ENCODE results near the gene HTR1B. TPM values are rescaled to one million over a fixed set of nuclear protein-coding genes. Genes with fewer than 3 reads are reported as not detected.

HTR1B gene
- total and polyA plus RNA-seq, 9 of the 15 experiments (the other 6 are each of a cell fraction or from before 2014, with no cell fraction given): not detected

DNA sequence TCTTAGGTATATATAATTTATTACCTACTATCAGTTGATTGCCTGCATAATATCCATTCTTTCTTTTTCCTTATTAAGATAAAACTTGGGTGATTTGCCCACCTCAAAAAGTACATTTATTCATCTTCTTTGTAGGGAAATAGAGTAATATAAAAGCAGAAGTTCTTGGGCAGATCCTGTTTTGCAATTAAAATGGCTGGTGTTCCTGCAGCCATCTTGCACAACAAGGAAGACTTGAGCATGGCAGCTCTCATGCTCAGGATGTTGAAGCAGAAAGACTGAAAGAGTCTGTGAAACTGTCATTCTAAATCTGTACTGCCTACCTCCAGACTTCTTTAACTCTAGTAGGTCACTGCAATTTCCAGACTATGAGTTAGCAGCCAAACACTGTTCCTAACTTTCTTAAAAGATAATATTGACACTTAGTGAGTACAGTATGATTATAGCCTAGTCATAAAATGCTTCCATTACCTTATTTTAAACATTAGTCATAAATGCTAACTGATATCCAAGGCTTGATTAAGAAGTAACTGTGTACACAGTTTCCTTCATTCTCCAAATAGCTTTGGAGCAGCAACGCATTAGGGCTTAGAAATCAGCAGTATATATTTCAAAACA lies 24.6 kb upstream of the HTR1B start:
- no TSS peak for BruUV-seq (replicated peaks)
- no peak overlapping the region for H3K4me2 ChIP-seq (ENCODE audit: insufficient read depth, low read length)
- in situ Hi-C loops (cut with MboI) (no loop called here), intact Hi-C loops (cut with micrococcal nuclease) (no loop called here)
- H3K9ac ChIP-seq (ENCODE audit: insufficient read depth in 1 of 2, low read depth in 2 of 2, low read length in 2 of 2): no peak overlapping the region
- FAIRE-seq (no peak), ATAC-seq (no peak), DNase-seq (ENCODE audit: extremely low read depth in 1 of 4, low spot score in 3 of 4) (no peak)
- ChIA-PET POLR2A (no interaction called here), CTCF (ENCODE audit: low intra/inter-chr PET ratio) (no interaction called here)
- no peaks in the 10 kb centered on the region for H3K36me3 ChIP-seq (ENCODE audit: control insufficient read depth, insufficient read depth, low read length)
- no peaks in the 10 kb centered on the region for H3K4me1 ChIP-seq (replicated peaks in 1 of 2; ENCODE audit: control insufficient read depth in 2 of 2, insufficient read depth in 2 of 2, low read length in 2 of 2)
- no peaks in the 10 kb centered on the region for H3K9me1 ChIP-seq (ENCODE audit: control insufficient read depth, insufficient read depth, low read length)
- H3K27ac ChIP-seq (ENCODE audit: extremely low read depth, low read depth, low read length): no peak overlapping the region
- H3K4me3 ChIP-seq: no peak overlapping the region
- H4K20me1 ChIP-seq (replicated peaks; ENCODE audit: control insufficient read depth, insufficient read depth, low read length): no peaks in the 10 kb centered on the region
- H3K27me3 ChIP-seq (ENCODE audit: control insufficient read depth in 2 of 2, insufficient read depth in 2 of 2, low read length in 2 of 2): no peaks in the 10 kb centered on the region
- H3K79me2 ChIP-seq (ENCODE audit: control insufficient read depth, insufficient read depth, low read length): no peaks in the 10 kb centered on the region
- H2AFZ ChIP-seq (ENCODE audit: low read depth, low read length): no peak overlapping the region
- WGBS (ENCODE audit: insufficient coverage, low coverage, missing lambda C conversion rate): 0% methylated on average over 1 of the region's 1 CpG
- H3K9me3 ChIP-seq (replicated peaks; ENCODE audit: control insufficient read depth, insufficient read depth, low read depth, low read length): no peaks in the 10 kb centered on the region; the same call in 1 of the 2 replicates
- TF ChIP-seq ZBTB1 (CRISPR knock-in tag; IDR thresholded peaks at IDR 0.05; ENCODE audit: borderline replicate concordance, low read depth) (no peak), CBX3 (IDR thresholded peaks at IDR 0.05; ENCODE audit: borderline replicate concordance in 1 of 2, low read length in 2 of 2) (no peak), KAT7 (CRISPR knock-in tag; IDR thresholded peaks at IDR 0.05; ENCODE audit: borderline replicate concordance) (no peak), TAF9B (IDR thresholded peaks at IDR 0.05; ENCODE audit: partially characterized antibody) (no peak), PHB2 (IDR thresholded peaks at IDR 0.05; ENCODE audit: low read depth) (no peak), PRMT5 (CRISPR knock-in tag; IDR thresholded peaks at IDR 0.05) (no peak), CBFA2T2 (conservative IDR thresholded peaks at IDR 0.05) (no peak), SRSF9 (IDR thresholded peaks at IDR 0.05; ENCODE audit: borderline replicate concordance, low read depth, low read length) (no peak)
- TF ChIP-seq, protein P1, sequence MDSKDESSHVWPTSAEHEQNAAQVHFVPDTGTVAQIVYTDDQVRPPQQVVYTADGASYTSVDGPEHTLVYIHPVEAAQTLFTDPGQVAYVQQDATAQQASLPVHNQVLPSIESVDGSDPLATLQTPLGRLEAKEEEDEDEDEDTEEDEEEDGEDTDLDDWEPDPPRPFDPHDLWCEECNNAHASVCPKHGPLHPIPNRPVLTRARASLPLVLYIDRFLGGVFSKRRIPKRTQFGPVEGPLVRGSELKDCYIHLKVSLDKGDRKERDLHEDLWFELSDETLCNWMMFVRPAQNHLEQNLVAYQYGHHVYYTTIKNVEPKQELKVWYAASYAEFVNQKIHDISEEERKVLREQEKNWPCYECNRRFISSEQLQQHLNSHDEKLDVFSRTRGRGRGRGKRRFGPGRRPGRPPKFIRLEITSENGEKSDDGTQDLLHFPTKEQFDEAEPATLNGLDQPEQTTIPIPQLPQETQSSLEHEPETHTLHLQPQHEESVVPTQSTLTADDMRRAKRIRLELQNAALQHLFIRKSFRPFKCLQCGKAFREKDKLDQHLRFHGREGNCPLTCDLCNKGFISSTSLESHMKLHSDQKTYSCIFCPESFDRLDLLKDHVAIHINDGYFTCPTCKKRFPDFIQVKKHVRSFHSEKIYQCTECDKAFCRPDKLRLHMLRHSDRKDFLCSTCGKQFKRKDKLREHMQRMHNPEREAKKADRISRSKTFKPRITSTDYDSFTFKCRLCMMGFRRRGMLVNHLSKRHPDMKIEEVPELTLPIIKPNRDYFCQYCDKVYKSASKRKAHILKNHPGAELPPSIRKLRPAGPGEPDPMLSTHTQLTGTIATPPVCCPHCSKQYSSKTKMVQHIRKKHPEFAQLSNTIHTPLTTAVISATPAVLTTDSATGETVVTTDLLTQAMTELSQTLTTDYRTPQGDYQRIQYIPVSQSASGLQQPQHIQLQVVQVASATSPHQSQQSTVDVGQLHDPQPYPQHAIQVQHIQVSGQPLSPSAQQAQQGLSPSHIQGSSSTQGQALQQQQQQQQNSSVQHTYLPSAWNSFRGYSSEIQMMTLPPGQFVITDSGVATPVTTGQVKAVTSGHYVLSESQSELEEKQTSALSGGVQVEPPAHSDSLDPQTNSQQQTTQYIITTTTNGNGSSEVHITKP (IDR thresholded peaks at IDR 0.05; ENCODE audit: partially characterized antibody): no peak
- TF ChIP-seq, protein P2, sequence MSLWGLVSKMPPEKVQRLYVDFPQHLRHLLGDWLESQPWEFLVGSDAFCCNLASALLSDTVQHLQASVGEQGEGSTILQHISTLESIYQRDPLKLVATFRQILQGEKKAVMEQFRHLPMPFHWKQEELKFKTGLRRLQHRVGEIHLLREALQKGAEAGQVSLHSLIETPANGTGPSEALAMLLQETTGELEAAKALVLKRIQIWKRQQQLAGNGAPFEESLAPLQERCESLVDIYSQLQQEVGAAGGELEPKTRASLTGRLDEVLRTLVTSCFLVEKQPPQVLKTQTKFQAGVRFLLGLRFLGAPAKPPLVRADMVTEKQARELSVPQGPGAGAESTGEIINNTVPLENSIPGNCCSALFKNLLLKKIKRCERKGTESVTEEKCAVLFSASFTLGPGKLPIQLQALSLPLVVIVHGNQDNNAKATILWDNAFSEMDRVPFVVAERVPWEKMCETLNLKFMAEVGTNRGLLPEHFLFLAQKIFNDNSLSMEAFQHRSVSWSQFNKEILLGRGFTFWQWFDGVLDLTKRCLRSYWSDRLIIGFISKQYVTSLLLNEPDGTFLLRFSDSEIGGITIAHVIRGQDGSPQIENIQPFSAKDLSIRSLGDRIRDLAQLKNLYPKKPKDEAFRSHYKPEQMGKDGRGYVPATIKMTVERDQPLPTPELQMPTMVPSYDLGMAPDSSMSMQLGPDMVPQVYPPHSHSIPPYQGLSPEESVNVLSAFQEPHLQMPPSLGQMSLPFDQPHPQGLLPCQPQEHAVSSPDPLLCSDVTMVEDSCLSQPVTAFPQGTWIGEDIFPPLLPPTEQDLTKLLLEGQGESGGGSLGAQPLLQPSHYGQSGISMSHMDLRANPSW (CRISPR knock-in tag; IDR thresholded peaks at IDR 0.05): no peak
- TF ChIP-seq, protein P3, sequence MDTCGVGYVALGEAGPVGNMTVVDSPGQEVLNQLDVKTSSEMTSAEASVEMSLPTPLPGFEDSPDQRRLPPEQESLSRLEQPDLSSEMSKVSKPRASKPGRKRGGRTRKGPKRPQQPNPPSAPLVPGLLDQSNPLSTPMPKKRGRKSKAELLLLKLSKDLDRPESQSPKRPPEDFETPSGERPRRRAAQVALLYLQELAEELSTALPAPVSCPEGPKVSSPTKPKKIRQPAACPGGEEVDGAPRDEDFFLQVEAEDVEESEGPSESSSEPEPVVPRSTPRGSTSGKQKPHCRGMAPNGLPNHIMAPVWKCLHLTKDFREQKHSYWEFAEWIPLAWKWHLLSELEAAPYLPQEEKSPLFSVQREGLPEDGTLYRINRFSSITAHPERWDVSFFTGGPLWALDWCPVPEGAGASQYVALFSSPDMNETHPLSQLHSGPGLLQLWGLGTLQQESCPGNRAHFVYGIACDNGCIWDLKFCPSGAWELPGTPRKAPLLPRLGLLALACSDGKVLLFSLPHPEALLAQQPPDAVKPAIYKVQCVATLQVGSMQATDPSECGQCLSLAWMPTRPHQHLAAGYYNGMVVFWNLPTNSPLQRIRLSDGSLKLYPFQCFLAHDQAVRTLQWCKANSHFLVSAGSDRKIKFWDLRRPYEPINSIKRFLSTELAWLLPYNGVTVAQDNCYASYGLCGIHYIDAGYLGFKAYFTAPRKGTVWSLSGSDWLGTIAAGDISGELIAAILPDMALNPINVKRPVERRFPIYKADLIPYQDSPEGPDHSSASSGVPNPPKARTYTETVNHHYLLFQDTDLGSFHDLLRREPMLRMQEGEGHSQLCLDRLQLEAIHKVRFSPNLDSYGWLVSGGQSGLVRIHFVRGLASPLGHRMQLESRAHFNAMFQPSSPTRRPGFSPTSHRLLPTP (IDR thresholded peaks at IDR 0.05; ENCODE audit: borderline replicate concordance, extremely low read depth, insufficient read length): no peak
